ENCODE measurements around the gene LRRC4C. TPM values are rescaled to one million over a fixed set of nuclear protein-coding genes. Genes with fewer than 3 reads are reported as not detected.

LRRC4C gene
- total RNA-seq, 1 experiment from 2014 or later, result not detected

GRCh38 chr11:41237382-41237781 is 222.1 kb downstream of the LRRC4C start:
- Histone ChIP-seq H3K4me1 (ENCODE audit: insufficient read depth, low read length) (no peaks in the 10 kb centered on the region), H3K9ac (ENCODE audit: low read length) (no peak overlapping the region), H4K20me1 (ENCODE audit: low read length) (no peaks in the 10 kb centered on the region), H3K4me3 (ENCODE audit: low read length) (no peak overlapping the region), H2AFZ (ENCODE audit: low read length) (no peak overlapping the region), H3K27ac (ENCODE audit: low read length) (no peak overlapping the region), H3K36me3 (ENCODE audit: low read depth, low read length) (no peaks in the 10 kb centered on the region), H3K9me3 (ENCODE audit: low read length) (no peaks in the 10 kb centered on the region), H3K4me2 (ENCODE audit: low read length) (no peak overlapping the region), H3K27me3 (ENCODE audit: low read length) (no peaks in the 10 kb centered on the region; the same call in 1 of the 2 replicates), H3K79me2 (ENCODE audit: low read length) (no peaks in the 10 kb centered on the region), H3K9me2 (replicated peaks; ENCODE audit: low read length) (no peaks in the 10 kb centered on the region), H3F3A (ENCODE audit: low read length, unreplicated experiment) (no peaks in the 10 kb centered on the region)
- no peak for ATAC-seq
- intact Hi-C loops (cut with micrococcal nuclease), result no loop called here
- TF ChIP-seq, protein P1, sequence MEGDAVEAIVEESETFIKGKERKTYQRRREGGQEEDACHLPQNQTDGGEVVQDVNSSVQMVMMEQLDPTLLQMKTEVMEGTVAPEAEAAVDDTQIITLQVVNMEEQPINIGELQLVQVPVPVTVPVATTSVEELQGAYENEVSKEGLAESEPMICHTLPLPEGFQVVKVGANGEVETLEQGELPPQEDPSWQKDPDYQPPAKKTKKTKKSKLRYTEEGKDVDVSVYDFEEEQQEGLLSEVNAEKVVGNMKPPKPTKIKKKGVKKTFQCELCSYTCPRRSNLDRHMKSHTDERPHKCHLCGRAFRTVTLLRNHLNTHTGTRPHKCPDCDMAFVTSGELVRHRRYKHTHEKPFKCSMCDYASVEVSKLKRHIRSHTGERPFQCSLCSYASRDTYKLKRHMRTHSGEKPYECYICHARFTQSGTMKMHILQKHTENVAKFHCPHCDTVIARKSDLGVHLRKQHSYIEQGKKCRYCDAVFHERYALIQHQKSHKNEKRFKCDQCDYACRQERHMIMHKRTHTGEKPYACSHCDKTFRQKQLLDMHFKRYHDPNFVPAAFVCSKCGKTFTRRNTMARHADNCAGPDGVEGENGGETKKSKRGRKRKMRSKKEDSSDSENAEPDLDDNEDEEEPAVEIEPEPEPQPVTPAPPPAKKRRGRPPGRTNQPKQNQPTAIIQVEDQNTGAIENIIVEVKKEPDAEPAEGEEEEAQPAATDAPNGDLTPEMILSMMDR (conservative IDR thresholded peaks at IDR 0.05; ENCODE audit: low read depth, low read length), result no peak
- TF ChIP-seq EZH2 (IDR thresholded peaks at IDR 0.05; ENCODE audit: low read length, unreplicated experiment), result no peak
- TF ChIP-seq EZH2phosphoT487 (IDR thresholded peaks at IDR 0.05; ENCODE audit: borderline replicate concordance, low read length), result no peak
- DNase-seq, result no peak
- ChIA-PET POLR2A (ENCODE audit: unreplicated experiment) (no interaction called here), CTCF (no interaction called here)
- no TSS peak for BruUV-seq (replicated peaks)

GRCh38 chr11:41235668-41236067 is 223.8 kb downstream of the LRRC4C start:
- Histone ChIP-seq H3K9me2 (replicated peaks; ENCODE audit: low read length) (no peaks in the 10 kb centered on the region), H3K9me3 (ENCODE audit: low read length) (no peaks in the 10 kb centered on the region), H4K20me1 (ENCODE audit: low read length) (no peaks in the 10 kb centered on the region), H2AFZ (ENCODE audit: low read length) (no peak overlapping the region), H3K4me3 (ENCODE audit: low read length) (no peak overlapping the region), H3K27ac (ENCODE audit: low read length) (no peak overlapping the region), H3F3A (ENCODE audit: low read length, unreplicated experiment) (no peaks in the 10 kb centered on the region), H3K79me2 (ENCODE audit: low read length) (no peaks in the 10 kb centered on the region), H3K36me3 (ENCODE audit: low read depth, low read length) (no peaks in the 10 kb centered on the region), H3K9ac (ENCODE audit: low read length) (no peak overlapping the region), H3K27me3 (ENCODE audit: low read length) (no peaks in the 10 kb centered on the region; the same call in 1 of the 2 replicates), H3K4me1 (ENCODE audit: insufficient read depth, low read length) (no peaks in the 10 kb centered on the region), H3K4me2 (ENCODE audit: low read length) (no peak overlapping the region)
- ATAC-seq (no peak), DNase-seq (no peak)
- intact Hi-C loops (cut with micrococcal nuclease), result no loop called here
- POLR2A ChIA-PET (ENCODE audit: unreplicated experiment), result no interaction called here
- CTCF ChIA-PET, result no interaction called here
- no TSS peak for BruUV-seq (replicated peaks)
- TF ChIP-seq, protein P1 (conservative IDR thresholded peaks at IDR 0.05; ENCODE audit: low read depth, low read length), result no peak
- TF ChIP-seq EZH2phosphoT487 (IDR thresholded peaks at IDR 0.05; ENCODE audit: borderline replicate concordance, low read length) (no peak), EZH2 (IDR thresholded peaks at IDR 0.05; ENCODE audit: low read length, unreplicated experiment) (no peak)

GRCh38 chr11:41225856-41226633 is 233.4 kb downstream of the LRRC4C start:
- no peaks in the 10 kb centered on the region for H3K9me2 ChIP-seq (replicated peaks; ENCODE audit: low read length)
- ChIA-PET CTCF (no interaction called here), POLR2A (ENCODE audit: unreplicated experiment) (no interaction called here)
- no peaks in the 10 kb centered on the region for H3K4me1 ChIP-seq (ENCODE audit: insufficient read depth, low read length)
- H4K20me1 ChIP-seq (ENCODE audit: low read length), result no peaks in the 10 kb centered on the region
- intact Hi-C loops (cut with micrococcal nuclease), result no loop called here
- no peak overlapping the region for H3K4me2 ChIP-seq (ENCODE audit: low read length)
- ATAC-seq, result no peak
- H3K36me3 ChIP-seq (ENCODE audit: low read depth, low read length), result no peaks in the 10 kb centered on the region
- no peak overlapping the region for H3K9ac ChIP-seq (ENCODE audit: low read length)
- H3K27ac ChIP-seq (ENCODE audit: low read length), result no peak overlapping the region
- no TSS peak for BruUV-seq (replicated peaks)
- H3F3A ChIP-seq (ENCODE audit: low read length, unreplicated experiment), result no peaks in the 10 kb centered on the region
- no peak overlapping the region for H2AFZ ChIP-seq (ENCODE audit: low read length)
- no peaks in the 10 kb centered on the region for H3K27me3 ChIP-seq (ENCODE audit: low read length)
- no peaks in the 10 kb centered on the region for H3K9me3 ChIP-seq (ENCODE audit: low read length)
- H3K4me3 ChIP-seq (ENCODE audit: low read length), result no peak overlapping the region
- no peak for DNase-seq
- H3K79me2 ChIP-seq (ENCODE audit: low read length), result no peaks in the 10 kb centered on the region
- TF ChIP-seq EZH2 (IDR thresholded peaks at IDR 0.05; ENCODE audit: low read length, unreplicated experiment), result no peak
- TF ChIP-seq, protein P1 (conservative IDR thresholded peaks at IDR 0.05; ENCODE audit: low read depth, low read length), result no peak
- no peak for TF ChIP-seq EZH2phosphoT487 (IDR thresholded peaks at IDR 0.05; ENCODE audit: borderline replicate concordance, low read length)
